HepG2 (cell line): ENCODE measurements around the gene SMAP1. TPM values are rescaled to one million over a fixed set of nuclear protein-coding genes. Genes with fewer than 3 reads are reported as not detected.

Experiments
- DMAP1 ChIP-seq: IDR thresholded peaks from 2 replicates; pipeline ENCODE4 v1.6.1; 2016
- GTF2F1 ChIP-seq: fragments of 150-350 bp; IDR thresholded peaks from 2 replicates; pipeline ENCODE4 v1.6.1; 2014; ENCODE audit warnings: low read length
- HINFP ChIP-seq: sonication (generic); formaldehyde crosslinking; IDR thresholded peaks from 2 replicates; pipeline ENCODE4 v1.4.0; 2020; ENCODE audit warnings: low read depth, mild to moderate bottlenecking, missing genetic modification reagents
- HOMEZ ChIP-seq: IDR thresholded peaks from 2 replicates; pipeline ENCODE4 v1.6.1; 2016; ENCODE audit warnings: low read depth
- IRF1 ChIP-seq: sonication (generic); formaldehyde crosslinking; IDR thresholded peaks from 2 replicates; pipeline ENCODE4 v1.4.0; 2020; ENCODE audit warnings: low read depth, mild to moderate bottlenecking, missing genetic modification reagents
- ISX ChIP-seq: sonication (generic); formaldehyde crosslinking; conservative IDR thresholded peaks from 2 replicates; pipeline ENCODE4 v1.5.0; 2020; ENCODE audit warnings: missing genetic modification reagents
- KLF11 ChIP-seq: IDR thresholded peaks from 2 replicates; pipeline ENCODE4 v1.6.1; 2016; ENCODE audit warnings: missing compliant biosample characterization
- MAFF ChIP-seq: IDR thresholded peaks from 2 replicates; pipeline ENCODE4 v1.6.1; 2011; ENCODE audit warnings: low read depth, low read length, improper control_type of control experiment
- MTERF4 ChIP-seq: sonication (generic); formaldehyde crosslinking; IDR thresholded peaks from 2 replicates; pipeline ENCODE4 v1.8.0; 2023; ENCODE audit warnings: mild to moderate bottlenecking, missing genetic modification reagents
- NFE2L1 ChIP-seq: sonication (generic); formaldehyde crosslinking; IDR thresholded peaks from 2 replicates; pipeline ENCODE4 v1.4.0; 2020; ENCODE audit warnings: missing genetic modification reagents, mild to moderate bottlenecking, borderline replicate concordance
- PPARG ChIP-seq: conservative IDR thresholded peaks from 2 replicates; pipeline ENCODE4 v1.6.1; 2016; ENCODE audit warnings: missing biosample characterization, missing genetic modification reagents
- RFXANK ChIP-seq: IDR thresholded peaks from 2 replicates; pipeline ENCODE4 v1.6.1; 2016
- SMAD9 ChIP-seq: sonication (generic); formaldehyde crosslinking; IDR thresholded peaks from 2 replicates; pipeline ENCODE4 v1.5.1; 2020; ENCODE audit warnings: mild to moderate bottlenecking, missing genetic modification reagents
- SOX13 ChIP-seq, 3 experiments: fragments of 450-650 bp in 1 of 3; sonication (generic) in 1 of 3; formaldehyde crosslinking in 1 of 3; IDR thresholded peaks in 2 of 3; conservative IDR thresholded peaks in 1 of 3; 2 replicates each; pipeline versions ENCODE4 v1.5.0 to v1.6.1; 2016 to 2020; ENCODE audit warnings: antibody characterized with exemption in 1 of 3, mild to moderate bottlenecking in 1 of 3, missing compliant biosample characterization in 1 of 3, missing genetic modification reagents in 1 of 3, moderate library complexity in 1 of 3
- TAF1 ChIP-seq: sonication (generic); formaldehyde crosslinking; IDR thresholded peaks from 2 replicates; pipeline ENCODE4 v1.4.0; 2020; ENCODE audit warnings: missing genetic modification reagents
- THAP11 ChIP-seq: IDR thresholded peaks from 2 replicates; pipeline ENCODE4 v1.6.1; 2016; ENCODE audit warnings: missing biosample characterization, missing genetic modification reagents
- U2AF1 ChIP-seq: fragments of 200-400 bp; formaldehyde crosslinking; optimal IDR thresholded peaks from 2 replicates; pipeline ENCODE3; 2017; ENCODE audit warnings: mild to moderate bottlenecking, low read depth, low read length
- ZNF253 ChIP-seq: sonication (generic); formaldehyde crosslinking; IDR thresholded peaks from 2 replicates; pipeline ENCODE4 v1.8.0; 2022; ENCODE audit warnings: mild to moderate bottlenecking, missing genetic modification reagents, borderline replicate concordance
- ZNF44 ChIP-seq: sonication (generic); formaldehyde crosslinking; IDR thresholded peaks from 2 replicates; pipeline ENCODE4 v1.5.1; 2020; ENCODE audit warnings: mild to moderate bottlenecking, missing genetic modification reagents
- ZNF580 ChIP-seq: IDR thresholded peaks from 2 replicates; pipeline ENCODE4 v1.6.1; 2016; ENCODE audit warnings: low read depth, borderline replicate concordance
- ZNF710 ChIP-seq: sonication (generic); formaldehyde crosslinking; IDR thresholded peaks from 2 replicates; pipeline ENCODE4 v1.5.0; 2020; ENCODE audit warnings: mild to moderate bottlenecking, missing genetic modification reagents, borderline replicate concordance
- ZZZ3 ChIP-seq: sonication (generic); formaldehyde crosslinking; IDR thresholded peaks from 2 replicates; pipeline ENCODE4 v1.4.0; 2020; ENCODE audit warnings: missing genetic modification reagents, mild to moderate bottlenecking, borderline replicate concordance
- polyA plus RNA-seq, 8 experiments: library from polyadenylated mRNA; depleted of rRNA in 3 of 8; stranded (reverse) in 7 of 8; unstranded in 1 of 8; fragments of >200 nt; fragmentation: Illumina TruSeq in 4 of 8; extraction: Trizol in 4 of 8; gene quantifications; 2 replicates each; pipeline versions ENCODE4 v1.2.1 to v1.2.3, GENCODE V29; 2011 to 2016; ENCODE audit warnings: low read depth in 4 of 8, missing spikeins in 1 of 8, mixed read lengths in 1 of 8; ENCODE audit not compliant: insufficient read depth in 1 of 8
- total RNA-seq, 5 experiments: library from RNA; depleted of rRNA; stranded (reverse); fragments of >200 nt; fragmentation: Illumina TruSeq; extraction: Trizol; gene quantifications; 2 replicates each; pipeline ENCODE4 v1.2.3, GENCODE V29; 2016; ENCODE audit warnings: low read depth in 1 of 5

Gene SMAP1
- total and polyA plus RNA-seq, 2 of the 13 experiments (the other 11 are each of a cell fraction or from before 2014, with no cell fraction given): 13.4 to 17.8 TPM

- TF ChIP-seq KLF11 (CRISPR knock-in tag): no peak
- no peak for TF ChIP-seq GTF2F1
- TF ChIP-seq HINFP (CRISPR knock-in tag): peak; percentile 93; the same call in 1 of the 2 replicates
- no peak; the same call in 1 of the 2 replicates for TF ChIP-seq SOX13 (IDR thresholded peaks at IDR 0.05)
- TF ChIP-seq SOX13 (CRISPR knock-in tag; conservative IDR thresholded peaks at IDR 0.05 in 1 of 2, IDR thresholded peaks at IDR 0.05 in 1 of 2): peak in 1 of 2 experiments; percentile 54; a peak in 2 of 4 replicates
- peak; percentile 45; the same call in 1 of the 2 replicates for TF ChIP-seq DMAP1 (CRISPR knock-in tag)
- TF ChIP-seq ZNF710 (CRISPR knock-in tag): peak; percentile 35; the same call in 1 of the 2 replicates
- TF ChIP-seq U2AF1: no peak
- no peak for TF ChIP-seq ZZZ3 (CRISPR knock-in tag)
- TF ChIP-seq THAP11 (CRISPR knock-in tag): peak; percentile 52; the same call in 1 of the 2 replicates
- TF ChIP-seq MAFF: no peak
- no peak for TF ChIP-seq NFE2L1 (CRISPR knock-in tag)
- no peak for TF ChIP-seq ISX
- 0 out of 2 replicates have a peak, but pooled peaks have one; percentile 55 for TF ChIP-seq ZNF253 (CRISPR knock-in tag)
- TF ChIP-seq SMAD9 (CRISPR knock-in tag): no peak
- 0 out of 2 replicates have a peak, but pooled peaks have one; percentile 25 for TF ChIP-seq IRF1 (CRISPR knock-in tag)
- TF ChIP-seq TAF1: peak; percentile 64
- no peak; the same call in 1 of the 2 replicates for TF ChIP-seq ZNF44 (CRISPR knock-in tag)
- TF ChIP-seq MTERF4 (CRISPR knock-in tag): peak; percentile 63; the same call in 1 of the 2 replicates
- TF ChIP-seq RFXANK: no peak
- TF ChIP-seq ZNF580 (CRISPR knock-in tag): peak; percentile 28; the same call in 1 of the 2 replicates
- 0 out of 2 replicates have a peak, but pooled peaks have one; percentile 38 for TF ChIP-seq HOMEZ (CRISPR knock-in tag)
- no peak for TF ChIP-seq PPARG
These were observed at the start of gene SMAP1 (continued) for GRCh38 chr6:70667711-70668498.
